MM.1S (cell line): ENCODE data around the gene SDK1.

Source experiments
- CTCF ChIP-seq: fragments of 300-600 bp; sonication (generic); IDR thresholded peaks from 2 replicates; pipeline ENCODE4 v1.5.1; 2016; ENCODE audit warnings: antibody characterized with exemption, low read length, mixed read lengths
- EZH2 ChIP-seq: fragments of 300-600 bp; sonication (generic); optimal IDR thresholded peaks from 2 replicates; pipeline ENCODE3; 2017; ENCODE audit warnings: low read depth, mild to moderate bottlenecking, antibody characterized with exemption, low read length, mixed read lengths
- EZH2phosphoT487 ChIP-seq: fragments of 300-600 bp; sonication (generic); IDR thresholded peaks from 2 replicates; pipeline ENCODE4 v1.6.1; 2018; ENCODE audit warnings: antibody characterized with exemption, low read length

- TF ChIP-seq CTCF (no peak), EZH2 (no peak), EZH2phosphoT487 (no peak)
Measured at GRCh38 chr7:3561932-3562331, 260.9 kb downstream of the SDK1 start.
